AG10803 (cell line): Measurements from ENCODE around the gene SLC5A1.

Experiments
- DNase-seq: peaks from one replicate; pipeline ENCODE4 v3.0.0; 2010; ENCODE audit warnings: low read depth
- H3K4me3 ChIP-seq: 2 replicates; pipeline ENCODE4 v1.5.1; 2011; ENCODE audit warnings: mild to moderate bottlenecking, low read length, control low read depth
- CTCF ChIP-seq: conservative IDR thresholded peaks from 2 replicates; pipeline ENCODE4 v1.5.1; 2011; ENCODE audit warnings: mild to moderate bottlenecking, low read length, control low read depth, inconsistent platforms

The SLC5A1 gene

DNA sequence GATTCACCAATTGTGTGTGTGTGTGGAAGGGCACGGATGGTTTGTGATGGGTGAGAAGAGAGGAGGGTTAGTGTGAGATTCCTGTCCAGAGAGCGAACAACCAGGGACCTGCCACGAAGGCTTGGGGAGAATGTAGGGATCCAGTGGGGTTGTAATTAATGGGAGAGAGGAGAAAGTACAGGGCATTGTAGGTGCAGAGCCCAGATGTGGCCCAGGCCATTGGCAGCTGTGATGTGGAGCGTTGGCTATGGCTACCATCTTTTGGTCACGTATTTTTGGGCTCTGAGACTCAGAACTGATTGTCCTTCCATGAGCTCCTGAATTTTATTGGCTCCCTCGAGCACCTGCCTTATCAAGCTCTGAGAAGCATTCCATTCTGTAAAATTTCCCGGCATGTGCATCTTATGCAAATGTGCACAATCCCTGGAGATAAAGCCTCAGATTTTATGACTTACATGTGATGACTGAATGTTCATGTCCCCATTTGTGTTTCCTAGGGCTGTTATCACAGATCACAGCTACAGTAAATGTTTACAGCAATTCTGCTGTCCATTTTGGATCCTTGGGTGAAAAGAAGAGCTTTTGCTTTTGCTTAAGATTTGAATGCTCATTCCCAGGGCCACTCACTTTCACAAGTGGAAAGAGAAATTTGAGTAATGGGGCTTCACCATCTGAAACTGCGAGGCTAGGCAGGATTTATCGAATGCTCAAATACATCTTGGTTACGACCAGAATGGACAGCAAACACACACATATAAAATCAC lies 33.1 kb downstream of the SLC5A1 start:
- no peak overlapping the region for H3K4me3 ChIP-seq
- no peak for DNase-seq
- no peak for TF ChIP-seq CTCF

GRCh38 chr22:32076761-32077084 lies 33.7 kb downstream of the SLC5A1 start:
- TF ChIP-seq CTCF: no peak
- DNase-seq: no peak
- no peak overlapping the region for H3K4me3 ChIP-seq

GRCh38 chr22:32077151-32077550 lies 34.1 kb downstream of the SLC5A1 start:
- no peak for TF ChIP-seq CTCF
- H3K4me3 ChIP-seq: no peak overlapping the region

GRCh38 chr22:32079130-32080089 lies 36.3 kb downstream of the SLC5A1 start:
- no peak overlapping the region for H3K4me3 ChIP-seq
- no peak for TF ChIP-seq CTCF
- DNase-seq: peak; percentile 77

More at GRCh38 chr22:32077151-32077550, 34.1 kb downstream of the SLC5A1 start:
- DNase-seq: no peak

DNA sequence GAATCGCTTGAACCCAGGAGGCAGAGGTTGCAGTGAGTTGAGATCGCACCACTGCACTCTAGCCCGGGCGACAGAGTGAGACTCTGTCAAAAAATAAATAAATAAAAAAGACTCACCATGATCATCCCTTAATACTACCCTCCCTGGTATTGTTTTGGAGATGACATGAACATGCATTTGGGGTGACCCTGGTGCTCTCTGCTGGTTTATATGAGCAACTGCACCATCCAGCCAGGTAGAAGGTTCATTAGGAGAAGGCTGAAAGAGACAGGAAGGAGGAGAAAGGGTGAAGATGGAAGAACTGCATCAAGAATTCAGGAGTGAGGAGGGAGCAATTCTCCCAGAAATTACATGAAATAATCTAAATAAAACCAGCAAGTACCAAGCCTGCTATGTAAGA lies 37.8 kb downstream of the SLC5A1 start:
- H3K4me3 ChIP-seq: no peak overlapping the region
- TF ChIP-seq CTCF: peak; percentile 78
- peak; percentile 53 for DNase-seq

- DNase-seq: no peak
- no peak for TF ChIP-seq CTCF
- H3K4me3 ChIP-seq: no peak overlapping the region
Measured at GRCh38 chr22:32082331-32082730, 39.3 kb downstream of the SLC5A1 start.
